ENCODE measurements around the gene LAMA2.

DNA sequence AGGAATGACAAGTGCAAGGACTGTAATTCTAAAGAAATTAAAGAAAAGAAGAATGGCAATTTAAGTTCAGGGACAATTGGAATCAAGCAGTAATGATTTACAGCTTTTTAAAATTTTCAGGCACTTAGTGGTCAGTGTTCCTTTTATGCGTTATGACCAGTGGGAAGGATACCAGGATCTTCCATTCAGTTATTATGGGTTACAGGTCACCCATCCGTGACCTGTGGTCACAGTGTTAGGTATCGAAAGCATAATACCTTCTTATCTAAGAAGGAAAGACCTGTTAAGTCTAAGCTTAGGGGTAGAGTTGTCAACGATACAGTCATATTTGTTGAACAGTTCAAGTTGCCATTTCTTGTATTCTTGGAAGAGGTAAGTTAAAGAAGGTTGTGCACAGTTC lies 253.8 kb downstream of the LAMA2 start:
- TF ChIP-seq POLR2AphosphoS5 (IDR thresholded peaks at IDR 0.05), result no peak
- TF ChIP-seq, protein P1, sequence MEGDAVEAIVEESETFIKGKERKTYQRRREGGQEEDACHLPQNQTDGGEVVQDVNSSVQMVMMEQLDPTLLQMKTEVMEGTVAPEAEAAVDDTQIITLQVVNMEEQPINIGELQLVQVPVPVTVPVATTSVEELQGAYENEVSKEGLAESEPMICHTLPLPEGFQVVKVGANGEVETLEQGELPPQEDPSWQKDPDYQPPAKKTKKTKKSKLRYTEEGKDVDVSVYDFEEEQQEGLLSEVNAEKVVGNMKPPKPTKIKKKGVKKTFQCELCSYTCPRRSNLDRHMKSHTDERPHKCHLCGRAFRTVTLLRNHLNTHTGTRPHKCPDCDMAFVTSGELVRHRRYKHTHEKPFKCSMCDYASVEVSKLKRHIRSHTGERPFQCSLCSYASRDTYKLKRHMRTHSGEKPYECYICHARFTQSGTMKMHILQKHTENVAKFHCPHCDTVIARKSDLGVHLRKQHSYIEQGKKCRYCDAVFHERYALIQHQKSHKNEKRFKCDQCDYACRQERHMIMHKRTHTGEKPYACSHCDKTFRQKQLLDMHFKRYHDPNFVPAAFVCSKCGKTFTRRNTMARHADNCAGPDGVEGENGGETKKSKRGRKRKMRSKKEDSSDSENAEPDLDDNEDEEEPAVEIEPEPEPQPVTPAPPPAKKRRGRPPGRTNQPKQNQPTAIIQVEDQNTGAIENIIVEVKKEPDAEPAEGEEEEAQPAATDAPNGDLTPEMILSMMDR (IDR thresholded peaks at IDR 0.05 in 8 of 11, conservative IDR thresholded peaks at IDR 0.05 in 3 of 11), result no peak

Data from spleen (tissue), 7 donors.